VCaP (cell line): ENCODE results near the gene TENM3.
"Not testable (repeated sequence)": the region's sequence is repeated elsewhere in the genome, so short reads cannot be mapped to it uniquely, and the experiment has no call there.

Experiments
- H3K27ac ChIP-seq: fragments of 450-650 bp; 2 replicates; pipeline ENCODE4 v1.5.1; 2017
- CTCF ChIP-seq: fragments of 450-650 bp; conservative IDR thresholded peaks from 2 replicates; pipeline ENCODE4 v1.5.1; 2017; ENCODE audit warnings: mild to moderate bottlenecking, moderate library complexity

The TENM3 gene

GRCh38 chr4:182228991-182229577 is 14.1 kb upstream of the TENM3 start:
- no peak overlapping the region for H3K27ac ChIP-seq
- no peak for TF ChIP-seq CTCF

GRCh38 chr4:182230256-182230655 is 12.9 kb upstream of the TENM3 start:
- TF ChIP-seq CTCF: no peak

GRCh38 chr4:182231080-182231479 is 12.1 kb upstream of the TENM3 start:
- TF ChIP-seq CTCF: no peak
- no peak overlapping the region for H3K27ac ChIP-seq

More at GRCh38 chr4:182230256-182230655, 12.9 kb upstream of the TENM3 start:
- no peak overlapping the region for H3K27ac ChIP-seq

GRCh38 chr4:182231496-182231895 is 11.7 kb upstream of the TENM3 start:
- TF ChIP-seq CTCF: no peak
- no peak overlapping the region for H3K27ac ChIP-seq

- TF ChIP-seq CTCF: no peak
- no peak overlapping the region for H3K27ac ChIP-seq
Observed at GRCh38 chr4:182233310-182234090, 9.7 kb upstream of the TENM3 start.

GRCh38 chr4:182235021-182235795 is 8.0 kb upstream of the TENM3 start:
- H3K27ac ChIP-seq: no peak overlapping the region
- no peak for TF ChIP-seq CTCF

GRCh38 chr4:182236186-182236585 is 7.0 kb upstream of the TENM3 start:
- no peak for TF ChIP-seq CTCF
- no peak overlapping the region for H3K27ac ChIP-seq

GRCh38 chr4:182237010-182237409 is 6.2 kb upstream of the TENM3 start:
- H3K27ac ChIP-seq: not testable (repeated sequence)
